ELR (cell line): ENCODE data around the gene COX18.

Experiments
- DNase-seq: peaks from one replicate; pipeline ENCODE4 v3.0.0-alpha.2; 2015; ENCODE audit warnings: low read depth

COX18 gene

DNA sequence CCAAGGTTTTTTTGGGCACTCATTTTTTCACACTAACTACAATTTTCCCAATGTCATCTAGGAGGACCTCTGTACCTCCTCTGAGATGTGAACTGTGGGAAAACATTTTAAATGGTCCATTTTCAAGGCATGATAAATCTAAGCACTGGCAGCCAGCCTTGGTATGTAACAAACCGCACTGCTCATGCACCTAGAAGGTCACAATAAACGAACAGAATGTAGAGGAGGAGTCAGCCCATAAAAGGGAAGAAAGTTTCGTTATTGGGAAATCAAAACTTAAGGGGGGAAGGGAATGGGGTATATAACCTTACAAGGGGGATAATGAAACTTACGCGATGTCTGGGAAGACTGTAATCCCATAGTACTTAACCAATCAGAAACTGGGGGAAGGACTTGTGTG is 16.4 kb downstream of the COX18 start:
- no peak for DNase-seq

DNA sequence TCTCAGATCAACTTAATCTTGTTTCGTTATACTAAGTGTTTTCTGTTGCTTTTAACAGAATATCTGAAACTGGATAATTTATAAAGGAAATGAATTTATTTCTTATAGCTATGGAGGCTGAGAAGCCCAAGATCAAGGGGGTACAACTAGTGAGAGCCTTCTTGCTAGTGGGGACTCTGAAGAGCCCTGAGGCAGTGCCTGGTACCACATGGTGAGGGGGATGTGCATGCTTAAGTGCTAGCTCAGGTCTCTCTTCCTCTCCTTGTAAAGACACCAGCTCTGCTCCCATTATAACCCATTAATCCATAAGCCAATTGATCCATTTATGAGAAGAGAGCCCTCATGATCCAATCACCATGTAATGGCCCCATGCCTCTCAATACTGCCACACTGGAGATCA is 17.9 kb downstream of the COX18 start:
- DNase-seq, result no peak

DNA sequence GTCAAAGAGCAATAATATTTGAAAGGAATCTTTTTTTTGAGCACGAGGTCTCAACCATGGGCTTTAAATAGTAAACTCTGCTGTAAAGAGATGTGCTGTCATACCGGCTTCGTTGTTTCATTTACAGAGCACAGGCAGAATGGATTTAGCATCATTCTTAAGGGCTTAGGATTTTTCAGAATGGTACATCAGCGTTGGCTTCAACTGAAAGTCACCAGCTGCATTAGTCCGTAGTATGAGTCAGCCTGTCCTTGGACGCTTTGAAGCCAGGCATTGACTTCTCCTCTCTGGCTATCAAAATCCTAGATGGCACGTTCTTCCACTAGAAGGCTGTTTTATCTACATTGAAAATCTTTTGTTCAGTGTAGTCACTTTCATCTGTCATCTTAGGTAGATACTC is 23.6 kb downstream of the COX18 start:
- no peak for DNase-seq

DNA sequence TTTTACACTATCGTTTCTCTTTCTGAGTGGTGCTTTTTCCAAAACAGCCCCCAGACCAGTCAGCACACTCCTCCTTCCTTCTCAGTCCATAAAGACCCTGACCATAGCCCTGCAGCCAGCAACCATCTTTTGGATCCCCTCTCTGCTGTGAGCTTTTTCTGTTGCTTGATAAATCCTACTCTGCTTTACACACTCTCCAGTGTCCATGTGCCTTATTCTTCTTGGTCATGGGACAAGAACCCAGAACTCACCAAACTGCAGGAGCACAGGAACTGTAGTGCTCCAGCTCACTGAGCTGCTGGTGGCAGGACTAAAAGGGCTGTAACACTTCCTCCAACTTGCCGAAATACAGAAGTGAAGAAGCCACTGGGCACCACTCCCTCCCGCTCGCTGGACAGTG is 32.5 kb downstream of the COX18 start:
- DNase-seq, result no peak

DNA sequence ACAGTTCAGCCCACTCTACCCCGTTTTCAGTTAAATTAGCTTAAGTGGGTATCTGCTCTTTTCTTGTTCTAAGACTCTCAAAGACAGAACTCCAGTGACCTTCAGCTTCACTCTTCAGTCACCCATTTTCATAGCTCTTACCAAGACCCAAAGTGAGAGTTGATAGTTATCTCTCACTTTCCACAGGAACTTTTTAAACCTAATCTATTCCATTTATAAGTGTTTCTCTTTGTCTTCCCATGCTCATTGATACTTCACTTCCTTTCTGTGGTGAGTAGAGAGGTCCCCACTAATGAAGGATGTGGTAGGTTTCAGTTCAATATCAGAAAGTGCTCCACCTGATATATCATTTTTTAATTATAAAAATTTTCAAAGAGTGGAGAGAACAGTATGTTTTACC is 33.4 kb downstream of the COX18 start:
- DNase-seq, result no peak

DNA sequence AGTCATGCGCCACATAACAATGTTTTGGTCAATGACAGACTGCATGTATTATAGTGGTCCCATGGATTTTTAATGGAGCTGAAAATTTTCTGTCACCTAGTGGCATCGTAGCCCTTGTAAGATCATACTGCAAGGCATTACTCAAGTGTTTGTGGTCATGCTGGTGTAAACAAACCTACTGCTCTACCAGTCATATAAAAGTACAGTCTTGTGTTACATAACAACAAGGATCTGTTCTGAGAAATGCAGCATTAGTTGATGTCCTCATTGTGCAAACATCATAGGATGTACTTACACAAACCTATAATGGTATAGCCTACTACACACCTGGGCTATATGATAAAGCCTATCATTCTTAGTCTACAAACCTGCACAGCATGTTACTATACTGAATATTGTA is 34.6 kb downstream of the COX18 start:
- peak; percentile 41 for DNase-seq

DNA sequence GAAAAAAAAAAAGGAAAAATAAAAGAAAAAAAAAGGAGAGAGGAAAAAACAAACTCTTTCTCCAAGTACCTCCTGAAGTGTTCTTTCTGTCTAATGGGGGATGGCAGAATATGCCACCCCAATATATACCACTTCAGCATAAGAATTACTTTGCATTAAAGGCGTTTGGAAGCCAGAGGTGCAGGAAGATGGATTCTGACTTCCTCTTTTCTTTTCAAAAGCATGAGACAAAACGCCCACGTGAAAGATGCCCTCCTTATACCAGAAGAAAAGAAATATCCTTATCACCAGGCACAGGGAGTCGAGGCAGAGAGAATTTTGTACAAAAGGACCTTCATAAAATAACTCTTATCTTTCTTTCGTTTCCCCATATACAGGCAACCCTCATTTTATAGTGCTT is 40.9 kb downstream of the COX18 start:
- DNase-seq, result no peak

DNA sequence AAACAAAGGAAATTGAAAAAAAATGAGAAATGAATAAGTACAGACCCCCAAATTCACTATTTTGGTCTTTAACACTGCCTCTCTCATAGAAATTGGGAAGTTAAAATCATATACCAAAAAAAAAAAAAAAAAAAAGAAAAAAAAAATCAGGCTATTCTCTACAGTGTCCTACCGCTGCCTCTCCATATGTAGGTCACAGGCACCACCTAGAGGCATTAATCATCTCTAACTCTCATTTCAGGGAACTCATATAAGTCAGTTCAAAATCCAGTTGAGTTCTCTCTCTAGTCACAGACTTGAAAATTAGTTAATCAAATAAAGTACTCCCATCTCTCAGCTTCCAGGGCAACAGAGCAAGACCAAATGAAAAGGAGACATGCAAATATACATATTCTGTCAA is 47.9 kb downstream of the COX18 start:
- peak; percentile 73 for DNase-seq

DNA sequence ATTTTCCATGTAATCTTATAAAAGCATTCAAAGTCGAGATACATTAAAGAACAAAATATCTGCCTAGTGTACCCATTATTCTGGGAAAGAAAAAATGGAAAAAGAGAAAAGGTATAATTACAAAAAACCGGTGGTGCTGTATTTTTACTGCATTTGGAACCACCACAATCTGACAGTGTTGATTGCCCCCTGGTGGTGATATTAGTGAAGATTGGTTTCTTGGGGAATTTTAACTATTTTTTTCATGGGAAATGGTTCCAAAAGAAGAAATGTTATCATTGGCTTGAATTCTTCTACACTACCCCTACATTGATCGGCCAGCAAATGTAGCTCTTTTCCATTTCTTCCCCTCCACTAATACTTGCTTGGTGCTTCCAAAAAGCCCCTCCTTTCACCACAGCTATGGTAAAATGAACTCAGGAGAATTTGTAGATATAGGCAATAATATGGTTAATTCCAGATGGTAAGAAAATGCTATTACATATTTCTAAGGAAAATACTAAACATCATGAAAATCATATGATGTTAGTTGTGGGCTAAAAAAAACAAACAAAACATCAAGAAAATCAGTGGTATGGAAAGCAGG is 50.0 kb downstream of the COX18 start:
- peak; percentile 66 for DNase-seq

DNA sequence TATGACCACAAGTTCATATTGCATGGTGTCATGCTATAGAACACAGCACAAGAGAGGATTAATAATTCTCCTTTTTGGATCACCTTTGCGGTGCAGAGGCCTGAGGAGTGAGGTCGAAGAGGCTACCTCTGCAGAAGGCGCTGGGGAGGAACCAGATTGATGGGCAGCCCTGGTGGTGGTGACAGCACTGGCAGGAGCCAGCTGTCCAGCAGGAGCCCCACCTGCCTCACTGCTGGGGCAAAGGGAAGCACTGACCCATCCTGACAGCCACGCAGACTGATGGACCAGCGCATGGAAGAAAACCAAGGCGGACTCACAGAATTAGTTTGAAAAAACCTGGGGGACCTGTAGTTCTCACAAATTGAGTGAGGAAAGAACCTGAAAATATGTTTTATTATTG is 50.9 kb downstream of the COX18 start:
- DNase-seq, result no peak

DNA sequence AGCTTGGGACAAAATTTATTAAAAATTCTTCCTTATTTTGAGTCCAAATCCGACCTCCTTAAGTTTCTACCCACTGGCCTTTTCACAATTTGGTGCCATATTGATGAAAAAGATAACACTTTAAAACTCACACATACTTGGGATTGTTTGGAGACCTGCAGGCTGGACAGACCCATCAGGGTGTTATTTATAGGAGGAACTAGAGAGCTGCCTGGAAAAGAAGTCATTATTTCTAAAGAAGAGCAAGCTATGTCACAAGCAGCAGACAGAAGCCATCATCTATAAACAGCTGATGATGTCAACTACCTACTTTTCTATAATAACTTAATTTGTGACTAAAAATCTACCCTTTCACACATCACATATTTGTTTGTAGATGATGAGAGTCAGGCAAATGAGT is 56.2 kb downstream of the COX18 start:
- DNase-seq, result no peak

DNA sequence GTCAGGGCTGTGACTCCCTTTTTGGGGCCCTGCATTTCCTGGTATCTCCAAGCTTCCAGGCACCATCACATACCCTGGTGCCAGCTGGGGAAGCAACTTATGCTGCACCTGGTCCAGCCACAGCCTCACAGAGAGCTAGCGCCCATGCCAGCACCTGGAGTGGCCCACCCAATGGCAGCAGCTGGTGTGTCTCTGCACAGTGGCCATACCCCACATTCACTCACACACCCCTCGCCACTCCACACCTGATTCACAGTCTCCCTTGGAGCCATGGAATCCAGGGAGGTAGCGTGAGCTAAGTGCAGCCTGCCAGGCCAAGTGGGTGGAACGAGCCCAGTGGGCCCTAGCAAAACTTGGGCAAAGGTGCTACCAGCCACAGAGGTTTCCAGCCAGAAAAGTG is 56.8 kb downstream of the COX18 start:
- no peak for DNase-seq

DNA sequence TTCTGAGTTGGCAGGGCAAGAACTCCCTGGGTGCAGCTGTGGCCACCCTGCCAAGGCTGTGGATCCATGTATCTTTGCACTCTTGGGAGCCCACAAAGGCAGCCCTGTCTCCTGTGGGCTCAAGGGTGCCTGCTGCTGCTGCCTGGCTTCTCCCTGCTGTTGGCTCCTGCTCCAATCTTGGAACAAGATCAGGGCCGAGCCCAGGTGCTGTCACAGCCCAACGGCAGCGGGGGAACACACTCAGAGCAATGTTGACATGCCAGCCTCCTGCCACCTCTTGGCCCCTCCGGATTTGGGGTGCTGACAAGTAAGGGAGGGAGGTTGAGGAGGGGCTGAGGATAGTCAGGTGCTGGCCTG is 57.9 kb downstream of the COX18 start:
- DNase-seq, result no peak

DNA sequence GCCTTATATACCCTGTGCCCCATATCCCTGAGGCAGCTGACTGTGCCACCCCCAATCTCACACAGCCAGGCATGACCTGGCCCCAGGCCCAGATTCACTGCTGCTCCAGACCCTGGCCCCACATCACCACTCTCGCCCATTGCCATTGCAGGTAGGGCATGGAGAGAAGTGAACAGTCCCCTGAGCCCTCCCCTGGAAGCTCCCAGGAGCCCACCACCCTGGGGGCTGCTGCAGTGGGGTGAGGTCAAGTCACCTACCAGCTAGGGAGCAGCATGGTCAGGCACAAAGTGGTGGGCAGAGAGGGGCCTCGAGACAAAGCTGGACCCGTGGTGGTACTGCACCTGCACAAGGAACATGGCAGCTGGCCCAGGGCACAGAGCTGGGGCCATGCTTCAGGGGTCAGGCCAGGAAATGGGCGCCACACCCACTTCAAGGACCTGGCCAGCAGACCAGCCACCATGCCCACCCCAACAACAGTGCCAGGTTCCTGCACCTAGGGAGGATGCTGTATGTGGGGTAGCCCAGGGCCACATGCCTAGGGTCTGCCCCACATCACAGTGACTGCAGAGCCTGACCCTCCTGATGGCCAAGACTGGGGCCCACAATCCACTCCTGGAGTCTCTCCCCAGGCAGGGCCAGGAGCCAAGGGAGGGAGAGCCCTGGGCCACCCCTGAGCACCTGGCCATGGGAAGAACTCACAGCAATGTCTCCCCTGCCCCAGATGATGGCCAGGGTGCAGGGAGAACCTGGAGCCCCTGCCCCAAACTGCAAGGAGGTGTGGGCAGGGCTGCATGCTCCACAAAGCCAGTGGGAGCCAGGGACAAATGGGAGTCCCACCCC is 58.5 kb downstream of the COX18 start:
- no peak for DNase-seq

DNA sequence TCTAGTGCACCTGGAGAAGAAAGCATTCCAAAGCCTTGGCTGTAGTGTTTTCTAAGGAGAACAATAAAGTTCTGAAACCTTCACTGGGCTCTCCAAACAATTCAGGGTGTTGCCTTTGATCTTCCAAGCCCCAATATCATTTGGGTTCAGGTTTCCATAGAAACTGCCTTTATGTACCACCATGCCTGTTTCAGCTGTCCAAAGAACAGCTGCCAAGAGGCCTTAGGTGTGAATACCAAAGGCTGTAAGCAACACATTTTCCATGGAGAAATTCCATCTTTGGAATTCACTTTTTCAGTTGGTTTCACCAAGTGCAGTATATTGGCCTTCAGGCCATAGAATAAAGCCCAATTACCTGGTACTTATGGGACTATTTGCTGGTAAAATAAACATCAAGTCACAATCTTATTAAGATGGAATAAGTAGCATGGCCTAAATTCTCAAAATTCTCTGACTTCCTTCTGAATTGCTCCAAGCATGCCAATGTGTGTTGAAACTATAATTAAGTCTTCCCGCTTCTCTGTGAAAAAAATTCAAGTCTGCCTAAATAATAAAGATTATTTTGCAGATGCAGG is 61.9 kb downstream of the COX18 start:
- DNase-seq, result no peak

DNA sequence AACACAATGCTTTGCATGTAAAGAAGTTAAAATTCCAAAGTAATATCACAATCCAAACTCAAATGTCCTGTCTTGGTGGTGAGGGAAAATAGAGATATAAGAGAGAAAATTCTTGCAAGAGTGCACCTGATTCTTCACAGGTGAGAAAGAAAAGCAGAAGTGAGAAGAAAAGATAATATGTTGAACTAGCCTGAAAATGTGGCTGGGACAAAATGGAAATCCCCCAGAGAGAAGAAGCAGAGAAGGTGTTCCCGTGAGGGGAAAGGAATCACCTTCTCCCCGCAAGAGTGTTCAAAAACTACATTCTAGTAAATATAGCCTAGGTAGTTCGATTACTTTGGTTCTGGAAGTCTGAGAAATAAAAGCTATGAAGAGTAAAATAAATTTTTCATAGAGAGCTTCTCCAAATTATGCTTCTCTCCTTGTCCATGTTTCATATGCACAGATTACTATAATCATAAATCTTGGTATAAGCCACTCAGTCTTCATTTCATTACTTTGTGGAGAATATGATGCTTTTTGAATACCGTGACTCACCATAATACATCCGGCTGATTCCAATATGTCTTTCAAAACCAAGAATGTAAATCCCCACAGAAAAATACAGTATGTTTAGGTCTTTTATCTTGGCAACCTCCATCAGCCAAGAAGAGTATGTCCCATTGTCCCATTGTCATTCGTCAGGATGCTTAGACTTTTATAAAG is 63.1 kb downstream of the COX18 start:
- no peak for DNase-seq

DNA sequence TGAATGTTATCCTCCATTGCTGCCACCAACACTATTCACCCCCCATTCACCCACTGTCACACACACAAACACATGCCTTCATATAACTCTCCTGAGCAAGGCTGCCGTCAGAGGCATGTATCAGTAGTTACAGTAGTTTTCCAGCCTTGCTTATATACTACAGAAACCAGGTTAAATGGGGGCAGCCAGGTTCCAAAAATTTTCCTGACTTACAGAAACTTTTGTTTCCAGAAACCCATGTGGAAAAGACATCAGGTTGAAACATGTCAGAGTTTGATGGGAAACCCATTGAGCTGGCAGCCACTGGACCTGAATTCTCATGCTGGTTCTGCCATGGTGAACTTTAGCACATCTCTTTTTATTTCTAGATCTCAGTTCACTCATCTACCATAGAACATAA is 64.0 kb downstream of the COX18 start:
- no peak for DNase-seq
